Gastroesophageal sphincter (tissue), 4 donors: Measurements from ENCODE around the gene CPED1. TPM values are rescaled to one million over a fixed set of nuclear protein-coding genes. Genes with fewer than 3 reads are reported as not detected.

Source experiments
- ATAC-seq: fragments of 150-250 bp; one replicate; pipeline ENCODE4 v1.9.1; 2016; ENCODE audit warnings: mild to moderate bottlenecking, moderate library complexity
- H3K27ac ChIP-seq, 4 donors: fragments of 200-600 bp; sonication (generic) in 3 of 4; 1 replicate in 3 of 4; 2 replicates in 1 of 4; pipeline ENCODE4 v1.5.1; 2016 to 2019
- H3K27me3 ChIP-seq: fragments of 200-600 bp; sonication (generic); one replicate; pipeline ENCODE4 v1.5.1; 2019
- H3K36me3 ChIP-seq, 2 donors: fragments of 200-600 bp; sonication (generic); one replicate each; pipeline ENCODE4 v1.5.1; 2019; ENCODE audit warnings: control low read depth in 1 of 2
- H3K4me1 ChIP-seq, 3 donors: fragments of 200-600 bp; sonication (generic); 1 replicate in 2 of 3; 2 replicates in 1 of 3; pipeline ENCODE4 v1.5.1; 2016 to 2019; ENCODE audit warnings: control low read depth in 2 of 3
- H3K4me3 ChIP-seq, 2 donors: fragments of 200-600 bp; sonication (generic); one replicate each; pipeline ENCODE4 v1.5.1; 2019; ENCODE audit warnings: mild to moderate bottlenecking in 1 of 2, moderate library complexity in 1 of 2
- H3K9me3 ChIP-seq, 3 donors: fragments of 200-600 bp; sonication (generic); one replicate each; pipeline ENCODE4 v1.5.1; 2017 to 2019; ENCODE audit warnings: control low read depth in 2 of 3
- EP300 ChIP-seq: sonication (generic); formaldehyde crosslinking; IDR thresholded peaks from one replicate; pipeline ENCODE4 v1.6.1; 2017; ENCODE audit warnings: antibody characterized with exemption, mild to moderate bottlenecking
- POLR2A ChIP-seq, 2 donors: fragments of 450-650 bp; IDR thresholded peaks; one replicate each; pipeline ENCODE4 v1.6.1; 2017; ENCODE audit warnings: antibody characterized with exemption in 2 of 2, mild to moderate bottlenecking in 2 of 2, moderate library complexity in 1 of 2
- POLR2AphosphoS5 ChIP-seq: sonication (generic); formaldehyde crosslinking; IDR thresholded peaks from one replicate; pipeline ENCODE4 v1.6.1; 2017; ENCODE audit warnings: antibody characterized with exemption
- WGBS, 2 donors: methylation state at CpG; one replicate each; pipeline ENCODE4 v1.1.5; 2018; ENCODE audit warnings: low coverage in 1 of 2; 5-methylcytosine and 5-hydroxymethylcytosine counted together
- total RNA-seq, 4 donors: library from RNA; depleted of rRNA; stranded (reverse); fragments of >200 nt; gene quantifications; one replicate each; pipeline ENCODE4 v1.1.0, GENCODE V29; 2016
- TF ChIP-seq, protein P1 (sequence below), 4 experiments: fragments of 200-600 bp in 2 of 4; fragments of 450-650 bp in 2 of 4; sonication (generic) in 1 of 4; IDR thresholded peaks; one replicate each; pipeline ENCODE4 v1.5.1; 2017 to 2019; ENCODE audit warnings: antibody characterized with exemption in 4 of 4, mild to moderate bottlenecking in 2 of 4, moderate library complexity in 2 of 4

CPED1 gene
- total RNA-seq, 4 donors from 2014 or later: 35.1 to 97.7 (median 60.5) TPM

GRCh38 chr7:120944826-120945562, 43.5 kb upstream of the CPED1 start:
- ATAC-seq: no peak
- no peaks in the 10 kb centered on the region for H3K36me3 ChIP-seq
- 42 to 49% methylated on average over 6 of the region's 6 CpGs for WGBS, 2 donors
- no peak for TF ChIP-seq EP300
- H3K27me3 ChIP-seq: no peaks in the 10 kb centered on the region
- no peak overlapping the region for H3K4me3 ChIP-seq
- peaks cover 0 to 7% (median 0%) of the 10 kb centered on the region in 3 donors for H3K4me1 ChIP-seq
- no peak overlapping the region for H3K27ac ChIP-seq
- no peaks in the 10 kb centered on the region for H3K9me3 ChIP-seq

DNA sequence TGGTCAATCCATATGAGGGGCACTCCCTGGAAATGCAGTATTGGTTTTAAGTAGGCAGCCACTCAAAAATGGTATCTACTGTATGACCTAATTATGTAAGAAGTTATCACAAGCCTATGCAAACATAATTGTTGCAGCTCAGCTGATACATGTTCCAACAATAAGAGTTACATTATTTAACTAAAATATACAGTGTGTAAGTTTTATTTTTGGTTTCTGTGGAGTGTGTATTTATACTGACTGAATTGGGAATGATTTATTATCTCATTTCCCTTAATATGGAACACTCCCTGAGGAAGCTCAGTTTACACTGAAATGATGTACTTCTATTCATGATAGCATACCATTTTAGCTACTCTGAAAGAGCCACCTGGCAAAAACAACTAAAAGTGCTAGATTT, 40.5 kb upstream of the CPED1 start:
- no peaks in the 10 kb centered on the region for H3K36me3 ChIP-seq
- no peak overlapping the region for H3K4me3 ChIP-seq
- no peak overlapping the region for H3K27ac ChIP-seq
- TF ChIP-seq POLR2AphosphoS5 (no peak), POLR2A (IDR thresholded peaks at IDR 0.05) (no peak), EP300 (no peak)
- TF ChIP-seq, protein P1, sequence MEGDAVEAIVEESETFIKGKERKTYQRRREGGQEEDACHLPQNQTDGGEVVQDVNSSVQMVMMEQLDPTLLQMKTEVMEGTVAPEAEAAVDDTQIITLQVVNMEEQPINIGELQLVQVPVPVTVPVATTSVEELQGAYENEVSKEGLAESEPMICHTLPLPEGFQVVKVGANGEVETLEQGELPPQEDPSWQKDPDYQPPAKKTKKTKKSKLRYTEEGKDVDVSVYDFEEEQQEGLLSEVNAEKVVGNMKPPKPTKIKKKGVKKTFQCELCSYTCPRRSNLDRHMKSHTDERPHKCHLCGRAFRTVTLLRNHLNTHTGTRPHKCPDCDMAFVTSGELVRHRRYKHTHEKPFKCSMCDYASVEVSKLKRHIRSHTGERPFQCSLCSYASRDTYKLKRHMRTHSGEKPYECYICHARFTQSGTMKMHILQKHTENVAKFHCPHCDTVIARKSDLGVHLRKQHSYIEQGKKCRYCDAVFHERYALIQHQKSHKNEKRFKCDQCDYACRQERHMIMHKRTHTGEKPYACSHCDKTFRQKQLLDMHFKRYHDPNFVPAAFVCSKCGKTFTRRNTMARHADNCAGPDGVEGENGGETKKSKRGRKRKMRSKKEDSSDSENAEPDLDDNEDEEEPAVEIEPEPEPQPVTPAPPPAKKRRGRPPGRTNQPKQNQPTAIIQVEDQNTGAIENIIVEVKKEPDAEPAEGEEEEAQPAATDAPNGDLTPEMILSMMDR (IDR thresholded peaks at IDR 0.05): no peak
- ATAC-seq: no peak
- no peaks in the 10 kb centered on the region for H3K27me3 ChIP-seq
- H3K4me1 ChIP-seq: peaks cover 5 to 23% (median 9%) of the 10 kb centered on the region in 3 donors
- H3K9me3 ChIP-seq: no peaks in the 10 kb centered on the region

- Histone ChIP-seq H3K27me3 (no peaks in the 10 kb centered on the region), H3K36me3 (peaks cover 0 to 14% of the 10 kb centered on the region in 2 donors), H3K9me3 (no peaks in the 10 kb centered on the region), H3K4me1 (peaks cover 5 to 32% (median 9%) of the 10 kb centered on the region in 3 donors), H3K27ac (no peak overlapping the region), H3K4me3 (peak overlapping the region; percentile 50 to 65)
- 52 to 65% methylated on average over 8 of the region's 8 CpGs for WGBS, 2 donors
- ATAC-seq: no peak
- TF ChIP-seq POLR2AphosphoS5: no peak
- TF ChIP-seq POLR2A (IDR thresholded peaks at IDR 0.05): no peak
- no peak for TF ChIP-seq EP300
Observed at GRCh38 chr7:120949393-120949911, 39.1 kb upstream of the CPED1 start.

GRCh38 chr7:120949998-120950538, 38.4 kb upstream of the CPED1 start:
- peak overlapping the region; percentile 50 to 96 (median 84) for H3K27ac ChIP-seq
- peaks cover 7 to 38% (median 9%) of the 10 kb centered on the region in 3 donors for H3K4me1 ChIP-seq
- H3K4me3 ChIP-seq: peak overlapping the region; percentile 50 to 65
- no peak for ATAC-seq
- TF ChIP-seq POLR2A (IDR thresholded peaks at IDR 0.05) (no peak), EP300 (no peak), POLR2AphosphoS5 (no peak)
- TF ChIP-seq, protein P1 (IDR thresholded peaks at IDR 0.05): no peak
- no peaks in the 10 kb centered on the region for H3K27me3 ChIP-seq
- WGBS, 2 donors: 1% methylated on average over 9 to 10 of the region's 10 CpGs
- H3K9me3 ChIP-seq: no peaks in the 10 kb centered on the region
- H3K36me3 ChIP-seq: peaks cover 0 to 20% of the 10 kb centered on the region in 2 donors

GRCh38 chr7:120950539-120951308, 37.8 kb upstream of the CPED1 start, which contains the start of gene ING3:
ING3 (plus strand) TSS chr7:120950777; CDS start chr7:120950897, 120 bp downstream.
- Histone ChIP-seq H3K4me1 (peaks cover 9 to 45% (median 9%) of the 10 kb centered on the region in 3 donors), H3K27me3 (no peaks in the 10 kb centered on the region), H3K4me3 (peak within 1 kb of the TSS; percentile 50 to 65), H3K9me3 (no peaks in the 10 kb centered on the region), H3K36me3 (peaks cover 0 to 26% of the 10 kb centered on the region in 2 donors), H3K27ac (peak within 1 kb of the TSS; percentile 83 to 97 (median 96))
- TF ChIP-seq, protein P1 (IDR thresholded peaks at IDR 0.05): peak in 1 of 4 experiments; percentile 10
- TF ChIP-seq POLR2A (IDR thresholded peaks at IDR 0.05) (peak in 1 of 2 donors; percentile 40), POLR2AphosphoS5 (peak; percentile 76), EP300 (no peak)
- WGBS, 2 donors: 0 to 1% methylated on average over 6 to 22 of the region's 71 CpGs
- ATAC-seq: peak; percentile 98
